Fibroblast of skin of left biceps (primary cell): ENCODE measurements around the gene STAT5A.
"Not testable (repeated sequence)": the region's sequence is repeated elsewhere in the genome, so short reads cannot be mapped to it uniquely, and the experiment has no call there.

Experiments
- DNase-seq, 2 experiments: peaks; one replicate each; pipeline ENCODE4 v3.0.0-alpha.2; 2013; ENCODE audit warnings: low read depth in 2 of 2

STAT5A gene

GRCh38 chr17:42329025-42329976, 41.0 kb downstream of the STAT5A start:
- no peak for DNase-seq

GRCh38 chr17:42333053-42333452, 44.8 kb downstream of the STAT5A start:
- DNase-seq: no peak

GRCh38 chr17:42334677-42335076, 46.4 kb downstream of the STAT5A start:
- DNase-seq: no peak

- peak in 1 of 2 experiments; percentile 50 for DNase-seq
Measured at GRCh38 chr17:42337442-42337841, 49.1 kb downstream of the STAT5A start.

- no peak for DNase-seq
Measured at GRCh38 chr17:42338427-42338985, 50.2 kb downstream of the STAT5A start.

GRCh38 chr17:42339221-42339620, 50.9 kb downstream of the STAT5A start:
- DNase-seq: no peak

- DNase-seq: no peak
Measured at GRCh38 chr17:42340691-42341127, 52.4 kb downstream of the STAT5A start.

- no peak for DNase-seq
Measured at GRCh38 chr17:42341568-42341967, 53.3 kb downstream of the STAT5A start.

- no peak for DNase-seq
Measured at GRCh38 chr17:42342242-42343008, 54.1 kb downstream of the STAT5A start.

GRCh38 chr17:42345396-42346073, 57.2 kb downstream of the STAT5A start:
- no peak for DNase-seq

- DNase-seq: no peak
Measured at GRCh38 chr17:42346481-42346880, 58.2 kb downstream of the STAT5A start.

GRCh38 chr17:42347198-42347597, 58.9 kb downstream of the STAT5A start:
- peak; percentile 74 for DNase-seq

- DNase-seq: no peak
Measured at GRCh38 chr17:42347606-42348005, 59.3 kb downstream of the STAT5A start.

- no peak for DNase-seq
Measured at GRCh38 chr17:42348104-42348503, 59.8 kb downstream of the STAT5A start.

- peak; percentile 64 to 65 for DNase-seq
Measured at GRCh38 chr17:42354956-42355843, 66.9 kb downstream of the STAT5A start.

GRCh38 chr17:42358434-42358833, 70.1 kb downstream of the STAT5A start:
- DNase-seq: no peak

- no peak for DNase-seq
Measured at GRCh38 chr17:42359133-42359532, 70.8 kb downstream of the STAT5A start.

- not testable (repeated sequence) for DNase-seq
Measured at GRCh38 chr17:42360388-42360787, 72.1 kb downstream of the STAT5A start.
